ENCODE data around the gene UAP1. TPM values are rescaled to one million over a fixed set of nuclear protein-coding genes. Genes with fewer than 3 reads are reported as not detected.
A peak's percentile ranks its signal among the peaks of the same experiment; 100 is the strongest.

Gene UAP1
- 29.2 TPM for polyA plus RNA-seq (ENCODE audit: insufficient read length)

DNA sequence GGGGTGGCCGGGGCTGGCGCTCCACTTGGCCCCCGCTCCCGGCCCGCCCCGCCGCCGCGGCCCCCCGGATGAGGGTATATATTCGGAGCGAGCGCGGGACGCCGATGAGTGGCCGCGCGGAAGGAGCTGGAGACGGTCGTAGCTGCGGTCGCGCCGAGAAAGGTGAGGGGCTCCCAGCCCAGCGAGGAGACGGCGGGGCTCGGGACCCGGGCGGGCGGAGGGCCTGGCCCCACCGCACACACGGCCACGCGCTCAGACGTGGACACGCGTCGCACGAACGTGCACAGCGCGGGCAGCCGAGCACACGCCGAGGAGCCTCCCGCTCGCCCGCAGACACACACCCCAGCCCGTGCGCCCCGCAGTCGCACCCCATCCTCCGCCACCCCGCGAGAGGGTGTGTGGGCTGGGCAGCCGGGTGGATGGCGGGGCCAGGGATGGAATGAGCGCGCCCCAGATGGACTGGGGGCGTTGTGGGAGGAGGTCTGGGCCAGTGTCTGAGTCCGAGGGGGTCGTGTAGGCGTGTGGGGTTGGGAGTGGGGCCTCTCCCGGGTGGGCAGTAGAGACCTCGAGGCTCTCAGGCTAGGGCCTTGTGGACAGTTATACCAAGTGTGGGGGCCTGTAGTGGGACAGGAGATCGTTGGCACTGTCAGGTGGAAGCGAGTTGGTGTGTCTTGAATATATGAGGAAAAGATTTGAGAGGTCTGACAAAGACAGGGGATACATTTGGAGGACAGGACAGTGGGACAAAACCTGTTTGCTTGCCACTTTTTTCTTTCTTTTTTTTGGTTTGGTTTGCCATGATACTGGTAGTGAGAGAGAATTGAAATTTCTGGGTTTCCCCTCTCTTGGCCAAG is at the start of gene UAP1:
Gene UAP1, plus strand, starts transcription at position 107 of the 854 bp plus-strand sequence. CDS start 4,347 bp downstream, outside the sequence.
- no peak for DNase-seq (ENCODE audit: low read depth)

DNA sequence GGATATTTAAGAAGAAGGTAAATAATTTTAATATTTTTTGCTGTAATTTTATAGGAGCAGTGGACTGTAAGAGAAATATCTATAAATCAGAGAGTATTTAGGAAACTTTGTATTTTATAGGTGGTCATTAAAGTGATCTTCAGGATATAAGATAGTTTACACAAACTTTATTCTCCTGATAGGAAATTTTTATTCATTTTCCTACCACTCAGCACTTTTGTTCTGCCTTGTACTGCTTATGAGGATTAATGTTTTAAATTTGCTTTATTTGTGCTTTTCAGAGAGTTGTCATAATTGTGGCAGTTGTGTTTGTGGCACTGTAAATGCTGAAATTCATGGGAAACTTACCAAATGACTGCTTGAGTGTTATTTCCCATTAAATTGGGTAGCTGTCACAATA is 34.2 kb upstream of the UAP1 start:
- DNase-seq (ENCODE audit: low read depth), result no peak

DNA sequence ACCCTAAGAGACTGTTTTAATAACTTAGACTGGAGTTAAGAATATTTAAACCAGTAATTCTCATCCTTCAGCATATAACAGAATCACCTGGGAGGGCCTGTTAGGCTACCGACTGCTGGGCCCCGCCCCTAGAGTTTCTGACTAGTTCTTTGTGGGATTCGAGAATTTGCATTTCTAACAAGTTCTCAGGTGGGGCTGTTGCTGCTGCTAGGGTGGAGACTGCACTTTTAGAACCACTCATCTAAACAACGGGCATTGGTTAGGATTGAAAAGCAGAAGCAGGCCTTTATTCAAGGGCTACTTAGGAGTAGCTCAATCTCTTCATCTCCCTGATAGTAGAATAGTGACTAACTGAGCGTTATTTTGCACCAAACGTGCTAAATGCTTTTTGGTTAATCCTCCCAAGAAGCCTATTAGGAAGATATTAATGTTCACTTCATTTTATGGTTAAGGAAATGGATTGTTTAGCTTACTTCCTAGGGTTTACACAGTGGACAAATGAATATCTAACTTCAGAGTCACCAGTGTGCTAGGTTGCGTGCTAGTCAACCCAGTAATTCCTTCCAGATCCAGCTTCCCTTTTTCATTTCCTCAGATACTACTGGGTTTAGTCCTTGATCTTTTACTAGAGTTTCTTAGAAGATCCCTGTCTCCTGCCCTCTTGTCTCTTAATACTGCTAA is 31.1 kb upstream of the UAP1 start:
- no peak for DNase-seq (ENCODE audit: low read depth)

DNA sequence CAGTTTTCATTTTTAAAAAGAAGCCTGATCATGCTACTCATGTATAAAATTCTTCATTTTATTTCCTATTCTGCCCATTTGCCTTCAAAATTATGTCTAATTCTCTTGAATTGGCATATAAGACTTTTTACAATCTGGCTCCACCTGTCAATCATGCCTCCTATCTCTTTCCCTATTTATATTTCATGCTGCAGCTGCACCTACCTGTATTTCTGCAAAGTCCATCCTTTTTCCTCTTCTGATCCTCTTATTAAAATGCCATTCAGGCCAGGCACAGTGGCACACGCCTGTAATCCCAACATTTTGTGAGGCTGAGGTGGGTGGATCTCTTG is 30.6 kb upstream of the UAP1 start:
- DNase-seq (ENCODE audit: low read depth), result no peak

DNA sequence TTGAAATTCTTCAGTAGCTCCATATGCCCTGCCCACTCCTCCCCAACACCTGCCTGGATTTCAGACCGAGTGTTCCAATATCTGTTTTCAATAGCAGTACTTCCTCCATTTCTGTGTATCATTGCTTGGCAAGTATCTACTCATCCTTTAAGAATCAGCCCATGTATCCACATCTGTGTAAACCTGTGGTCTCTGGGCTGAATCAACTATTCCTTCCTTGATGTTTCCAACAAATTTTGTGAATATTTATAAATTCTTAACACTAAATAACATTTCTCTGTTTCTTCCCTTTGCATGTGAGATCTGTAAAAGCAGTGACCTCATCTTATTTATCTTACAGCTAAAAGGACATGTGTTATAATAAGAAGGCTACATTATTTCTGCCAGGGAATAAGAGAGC is 26.0 kb upstream of the UAP1 start:
- DNase-seq (ENCODE audit: low read depth), result no peak

DNA sequence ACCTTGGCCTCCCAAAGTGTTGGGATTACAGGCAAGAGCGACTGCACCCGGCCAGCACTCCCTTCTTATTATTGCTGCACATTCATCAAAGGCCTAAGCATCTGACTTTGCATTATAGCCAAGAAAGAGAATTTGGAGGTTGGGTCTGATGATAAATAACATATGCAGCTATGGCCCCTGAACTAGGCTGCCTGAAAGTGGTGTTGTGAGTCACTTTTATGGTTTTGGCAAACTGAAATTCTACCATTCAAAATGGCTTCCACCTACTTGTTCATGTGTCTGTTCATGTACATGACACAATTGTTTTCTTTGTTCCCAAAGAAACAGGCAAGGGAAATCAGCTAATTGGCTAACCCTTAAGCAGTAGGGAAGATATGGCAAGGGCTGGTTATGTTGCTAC is 25.0 kb upstream of the UAP1 start:
- no peak for DNase-seq (ENCODE audit: low read depth)

DNA sequence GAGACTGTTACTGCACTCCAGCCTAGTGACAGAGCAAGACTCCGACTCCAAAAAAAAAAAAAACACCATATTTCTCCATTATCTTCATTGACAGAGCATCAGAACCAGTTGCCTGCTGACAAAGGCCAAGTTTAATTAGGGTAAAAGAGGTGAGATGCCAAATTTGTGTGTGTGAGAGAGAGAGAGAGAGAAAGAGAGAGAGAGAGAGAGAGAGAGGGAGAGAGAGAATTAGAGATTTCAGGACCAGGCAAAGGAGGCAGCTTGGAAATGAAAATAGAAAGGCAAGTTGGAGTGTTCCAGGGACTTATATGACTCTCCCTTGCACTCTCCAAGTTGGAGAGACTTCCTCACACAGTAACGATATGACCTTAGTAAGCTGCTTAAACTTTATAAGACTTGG is 24.3 kb upstream of the UAP1 start:
- no peak for DNase-seq (ENCODE audit: low read depth)

DNA sequence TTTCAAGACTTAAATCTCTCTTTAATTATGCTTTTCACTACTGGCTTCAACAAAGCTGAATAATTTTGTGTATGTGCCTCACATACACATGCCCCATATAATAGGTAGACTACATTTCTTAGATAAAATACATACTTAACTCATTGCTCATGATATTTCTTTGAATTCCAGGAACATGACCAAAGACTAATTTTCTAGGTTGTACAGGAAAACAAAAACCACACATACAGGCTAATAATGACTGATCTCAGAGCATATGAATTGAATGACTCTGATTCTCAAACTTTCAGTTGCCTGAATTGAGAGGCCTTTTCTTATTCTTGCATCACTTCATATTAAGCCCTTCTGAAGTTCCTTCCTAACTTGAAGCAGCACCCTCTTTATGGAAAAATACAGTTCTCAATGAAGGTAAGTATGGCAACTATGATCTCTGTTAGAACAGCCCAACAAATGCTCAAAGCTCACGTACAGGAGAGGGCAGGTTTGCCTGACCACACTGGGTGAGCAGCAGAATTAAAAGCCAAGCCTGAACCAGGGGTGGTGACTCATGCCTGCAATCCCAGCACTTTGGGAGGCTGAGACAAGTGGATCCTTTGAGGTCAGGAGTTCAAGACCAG is 22.6 kb upstream of the UAP1 start:
- no peak for DNase-seq (ENCODE audit: low read depth)

DNA sequence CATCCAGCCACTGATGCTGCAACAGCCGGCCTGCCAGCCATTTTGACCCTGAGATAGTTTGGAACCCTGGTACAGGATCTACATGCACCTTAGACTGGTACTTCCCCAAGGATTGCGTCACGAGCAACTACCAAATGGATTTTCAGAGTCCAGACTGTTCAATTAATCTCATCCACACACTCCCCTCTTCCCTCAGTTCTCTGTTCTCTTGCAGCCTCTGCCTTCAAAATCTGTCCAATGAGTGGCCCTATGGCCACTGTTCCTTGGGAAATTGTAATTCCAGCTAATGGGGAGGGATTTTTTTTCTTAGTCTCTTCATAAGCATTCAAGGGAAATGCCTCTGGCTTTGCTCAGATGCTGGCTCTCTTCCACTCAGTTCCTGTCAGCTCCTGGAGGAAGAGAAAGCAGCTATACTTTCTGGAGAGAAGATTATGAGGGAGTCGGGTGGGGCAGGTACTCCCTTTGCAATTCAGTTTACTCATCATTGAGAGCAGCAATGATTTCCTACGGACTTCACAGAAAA is 19.8 kb upstream of the UAP1 start:
- DNase-seq (ENCODE audit: low read depth), result no peak

DNA sequence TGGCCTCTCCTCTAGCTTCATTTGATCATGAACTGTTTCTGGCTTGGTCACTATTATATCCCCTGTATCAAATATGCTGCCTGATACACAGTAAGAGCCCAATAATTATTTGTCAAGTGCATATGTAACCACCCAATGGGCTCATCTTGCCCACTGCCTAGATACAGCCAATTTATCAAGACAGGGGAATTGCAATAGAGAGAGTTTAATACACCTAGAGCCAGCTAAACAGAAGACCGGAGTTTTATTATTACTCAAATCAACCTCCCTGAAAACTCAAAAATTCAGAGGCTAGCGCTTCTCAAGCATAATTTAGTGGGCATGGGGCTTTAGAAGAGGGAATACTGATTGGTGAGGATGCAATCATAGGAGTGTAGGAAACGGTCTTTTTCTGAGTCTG is 18.3 kb upstream of the UAP1 start:
- DNase-seq (ENCODE audit: low read depth), result no peak

DNA sequence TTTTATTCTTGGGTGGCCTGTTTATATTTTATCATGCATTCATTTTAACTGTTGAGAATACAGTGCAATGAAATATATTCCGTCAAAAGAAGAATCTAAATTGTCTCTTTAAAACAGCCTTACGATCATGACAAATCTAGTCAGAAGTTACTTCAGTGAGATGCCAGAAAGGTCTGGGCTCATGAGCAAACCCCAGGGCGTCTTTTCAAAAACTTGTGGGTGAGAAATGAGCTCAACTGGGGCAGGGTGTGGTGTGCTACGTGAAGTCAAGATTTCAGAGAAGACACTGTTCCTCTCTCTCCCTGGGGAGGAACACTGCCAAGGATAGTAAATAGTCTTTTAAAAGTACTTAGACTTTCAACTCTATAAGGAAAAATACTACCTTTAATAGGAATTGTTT is 13.4 kb upstream of the UAP1 start:
- no peak for DNase-seq (ENCODE audit: low read depth)

DNA sequence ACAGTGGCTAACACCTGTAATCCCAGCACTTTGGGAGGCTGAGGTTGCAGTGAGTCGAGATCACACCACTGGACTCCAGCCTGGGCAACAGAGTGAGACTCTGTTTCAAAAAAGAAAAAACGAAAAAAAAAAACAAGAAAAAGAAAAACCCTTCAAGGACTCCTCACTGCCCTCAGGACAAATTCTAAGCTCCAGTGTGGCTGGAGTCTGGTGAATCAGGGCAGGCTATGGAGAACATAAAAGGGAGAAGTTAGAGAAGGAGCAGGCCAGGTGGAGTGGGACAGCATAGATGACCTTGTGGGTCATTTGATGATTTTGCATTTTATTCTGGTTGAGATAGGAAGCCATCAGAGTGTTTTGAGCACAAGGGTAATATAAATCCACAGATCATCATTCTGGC is 12.5 kb upstream of the UAP1 start:
- DNase-seq (ENCODE audit: low read depth), result no peak

DNA sequence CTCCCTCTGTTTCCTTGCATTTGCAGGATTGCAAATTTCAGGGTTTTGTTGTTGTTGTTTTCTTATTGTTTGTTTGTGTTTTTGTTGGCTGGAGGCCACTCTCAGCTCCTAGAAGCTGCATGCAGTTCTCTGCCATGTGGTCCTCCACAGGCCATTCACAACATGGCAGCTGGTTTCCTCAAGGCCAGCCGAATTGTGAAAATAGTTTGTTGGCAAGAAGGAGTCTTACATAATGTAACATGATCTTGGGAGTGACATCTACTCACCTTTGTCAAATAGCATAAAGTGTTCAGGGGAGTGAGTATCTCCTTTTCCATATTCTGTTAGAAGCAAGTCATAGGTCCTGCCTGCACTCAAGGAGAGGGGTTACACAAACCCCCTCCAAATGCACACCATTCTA is 10.6 kb upstream of the UAP1 start:
- DNase-seq (ENCODE audit: low read depth), result no peak

DNA sequence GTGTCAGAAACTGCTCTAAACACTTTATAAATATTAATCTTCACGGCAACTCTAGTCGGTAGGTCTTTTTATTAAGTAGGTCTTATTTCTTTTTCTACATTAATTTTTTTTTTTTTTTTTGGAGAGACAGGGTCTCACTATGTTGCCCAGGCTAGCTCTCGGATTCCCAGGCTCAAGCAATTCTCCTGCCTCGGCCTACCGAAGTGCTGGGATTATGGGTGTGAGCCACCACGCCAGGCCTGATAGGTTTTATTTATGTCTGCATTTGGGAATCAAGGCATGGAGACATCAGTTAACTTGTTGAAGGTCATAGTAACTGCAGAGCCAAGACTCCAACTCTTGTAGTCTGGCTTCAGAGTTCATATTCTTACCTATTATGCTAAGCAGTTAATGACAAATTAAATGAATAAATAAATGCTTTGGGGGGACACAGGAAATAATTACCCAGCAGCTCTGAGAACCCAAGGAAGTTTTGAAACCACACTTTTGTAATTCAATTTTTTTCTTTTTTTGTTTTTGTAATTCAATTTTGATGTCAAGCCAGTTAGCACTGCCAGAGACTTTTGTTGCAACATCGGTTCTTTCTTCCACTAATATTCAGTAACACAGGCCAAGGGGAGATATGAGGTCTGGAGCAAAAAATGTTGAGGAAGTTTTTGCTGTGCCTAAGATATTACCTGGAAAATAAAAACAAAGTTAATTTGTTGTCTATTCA is 9.4 kb upstream of the UAP1 start:
- DNase-seq (ENCODE audit: low read depth), result no peak

DNA sequence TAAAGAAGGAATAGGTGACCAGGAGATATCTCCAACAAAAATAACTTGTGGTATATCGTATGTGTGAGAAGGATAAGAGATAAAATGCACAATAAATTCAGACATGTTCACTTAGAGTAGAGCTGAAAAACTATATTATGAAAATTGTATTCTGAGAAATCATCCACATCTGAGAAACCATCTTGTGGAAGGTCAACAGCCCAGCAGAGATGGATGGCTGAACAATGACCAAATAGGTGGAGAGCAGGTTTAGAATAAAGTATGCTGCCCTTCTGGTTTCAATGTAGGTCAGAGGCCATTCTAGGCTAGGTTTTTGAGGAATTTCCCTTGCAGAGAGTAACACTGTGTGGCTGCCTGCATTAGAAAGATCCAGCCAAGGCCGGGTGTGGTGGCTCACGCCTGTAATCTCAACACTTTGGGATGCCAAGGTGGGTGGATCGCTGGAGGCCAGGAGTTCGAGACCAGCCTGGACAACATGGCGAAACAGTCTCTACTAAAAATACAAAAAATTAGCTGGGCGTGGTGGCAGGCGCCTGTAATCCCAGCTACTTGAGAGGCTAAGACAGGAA is 8.8 kb upstream of the UAP1 start:
- no peak for DNase-seq (ENCODE audit: low read depth)

DNA sequence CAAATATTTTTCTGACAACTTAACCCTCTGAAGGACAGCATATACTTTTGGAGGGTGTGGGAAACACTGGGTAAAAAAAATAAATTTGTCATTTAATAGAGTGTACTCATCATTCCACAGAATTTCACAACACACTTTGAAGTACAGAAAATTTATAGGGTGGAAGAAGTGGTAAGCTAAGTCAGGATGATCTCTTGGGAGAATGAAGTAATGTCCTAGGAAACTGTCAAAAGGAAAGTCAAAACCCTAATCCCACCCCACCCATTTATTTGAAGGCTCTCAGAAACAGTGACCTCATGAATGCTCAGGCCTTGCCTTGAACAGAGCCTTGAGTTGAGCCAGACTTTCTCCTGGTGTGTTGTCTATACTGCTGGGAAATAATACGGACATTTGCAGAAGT is 7.3 kb upstream of the UAP1 start:
- DNase-seq (ENCODE audit: low read depth), result no peak

DNA sequence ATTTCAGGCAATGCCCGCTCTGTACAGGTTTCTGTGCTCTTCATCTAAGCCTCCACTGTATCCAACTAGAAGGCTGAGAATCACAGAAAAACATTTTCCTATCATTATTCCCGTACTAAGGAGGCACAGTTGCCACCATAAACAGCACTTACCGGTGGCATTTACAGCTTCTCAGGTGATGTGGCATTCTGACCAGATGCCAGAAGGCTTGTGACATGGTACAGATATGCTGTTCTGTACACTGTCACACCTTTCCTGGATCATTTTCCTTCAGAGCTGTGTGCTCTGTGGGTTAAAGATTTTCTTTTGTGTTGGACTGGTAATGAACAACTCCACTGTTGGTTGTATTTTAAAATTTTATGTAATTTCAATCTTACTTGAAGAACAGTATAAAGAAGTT is 4.0 kb upstream of the UAP1 start:
- no peak for DNase-seq (ENCODE audit: low read depth)

DNA sequence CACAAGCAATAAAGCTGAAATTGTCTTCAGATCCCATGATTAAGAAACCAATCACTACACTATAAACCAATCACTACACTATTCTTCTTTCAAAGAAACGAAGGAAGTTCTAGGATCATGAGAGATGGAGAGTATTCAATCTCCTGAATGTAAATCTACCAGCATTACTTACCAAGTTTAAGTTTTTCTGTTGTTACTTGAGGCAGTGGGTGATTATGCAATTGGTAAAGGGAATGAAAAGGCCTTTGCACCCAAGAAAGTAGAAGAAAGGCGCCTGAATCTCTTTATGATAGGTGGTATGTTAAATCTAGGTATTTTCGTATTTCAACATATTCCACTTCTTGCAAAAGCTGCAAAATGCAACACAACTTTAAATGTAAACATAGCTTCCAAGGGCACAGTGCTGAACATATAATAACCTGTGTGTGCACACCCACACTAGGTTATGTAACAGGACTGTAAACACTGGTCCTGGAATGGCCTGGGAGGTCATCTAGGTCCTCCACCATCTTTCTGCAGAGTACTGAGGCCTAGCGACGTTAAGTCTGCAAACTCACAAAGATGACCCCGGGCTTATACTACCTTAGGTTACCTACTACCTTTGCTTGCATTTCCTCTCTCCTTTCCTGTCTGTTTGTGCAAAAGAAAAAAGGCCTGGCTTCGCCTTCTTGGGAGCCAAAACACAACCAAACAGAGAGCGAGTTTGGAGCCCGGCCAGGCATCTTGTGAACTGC is 1.1 kb upstream of the UAP1 start:
- DNase-seq (ENCODE audit: low read depth), result no peak

DNA sequence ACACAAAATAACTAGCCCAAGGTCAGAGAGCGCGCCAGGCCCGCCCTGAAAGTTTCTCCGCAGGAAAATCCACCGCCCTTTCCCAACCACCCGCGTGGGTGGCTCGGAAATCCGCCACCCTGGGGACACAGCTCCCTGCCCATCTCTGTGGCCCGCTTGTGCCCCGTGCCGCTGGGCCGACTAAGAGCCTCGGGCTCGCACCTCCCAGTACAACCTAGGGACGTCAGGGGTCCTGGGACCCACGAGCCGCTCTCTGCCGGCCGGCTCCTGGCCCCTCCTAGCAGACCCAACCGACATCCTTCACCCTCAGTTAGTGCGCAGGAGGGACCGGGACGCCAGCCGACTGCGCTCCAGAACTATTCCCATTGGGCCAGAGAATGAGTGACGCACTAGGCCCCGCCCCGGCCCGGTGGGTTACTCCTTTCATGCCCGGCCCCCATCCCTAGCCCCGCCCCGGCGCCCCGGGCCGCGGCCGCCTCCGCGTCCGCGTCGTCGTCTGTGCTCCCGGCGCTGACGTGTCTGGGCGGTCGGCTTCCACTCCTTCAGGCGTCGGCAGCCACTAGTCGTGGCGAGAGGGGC is 396 bp upstream of the UAP1 start:
- DNase-seq (ENCODE audit: low read depth), result peak; percentile 84

DNA sequence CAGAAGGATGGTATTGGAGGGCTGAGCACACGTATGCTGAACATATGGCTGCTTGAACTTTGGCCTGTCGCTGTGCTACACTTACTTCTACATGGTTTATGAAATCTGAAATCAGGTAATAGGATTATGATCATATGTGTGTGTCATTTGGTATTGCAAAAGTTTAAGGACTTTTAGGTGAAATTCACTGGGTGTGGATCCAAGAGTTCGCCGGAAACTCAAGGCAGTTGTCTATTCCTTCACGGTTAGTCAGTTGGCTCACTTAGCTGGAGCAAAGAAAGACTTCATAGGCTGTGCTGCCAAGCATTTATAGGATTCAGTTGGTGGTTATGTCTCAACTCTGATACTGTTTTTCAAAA is 927 bp downstream of the UAP1 start:
- no peak for DNase-seq (ENCODE audit: low read depth)

DNA sequence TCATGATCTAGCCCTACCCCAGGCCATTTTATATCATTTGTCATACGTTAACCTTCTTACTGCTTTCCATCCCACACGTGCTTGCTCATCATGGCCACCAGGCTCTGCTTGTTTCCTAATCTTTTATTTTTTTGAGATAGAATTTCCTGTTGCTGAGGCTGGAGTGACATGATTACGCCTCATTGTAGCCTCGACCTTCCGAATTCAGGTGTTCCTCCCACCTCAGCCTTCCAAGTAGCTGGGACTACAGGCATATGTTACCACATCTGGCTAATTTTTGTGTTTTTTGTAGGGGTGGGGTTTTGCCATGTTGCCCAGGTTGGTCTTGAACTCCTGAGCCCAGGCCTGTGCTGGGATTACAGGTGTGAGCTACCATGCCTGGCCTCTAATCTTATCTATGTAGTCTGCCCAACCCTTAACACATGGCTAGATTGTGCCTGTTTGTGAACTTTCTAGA is 3.3 kb downstream of the UAP1 start:
- DNase-seq (ENCODE audit: low read depth), result no peak
